ENCODE data around the gene SUSD1. TPM values are rescaled to one million over a fixed set of nuclear protein-coding genes. Genes with fewer than 3 reads are reported as not detected.
A peak's percentile ranks its signal among the peaks of the same experiment; 100 is the strongest.

SUSD1 gene
- polyA plus RNA-seq, 1 experiment: 17.5 TPM

DNA sequence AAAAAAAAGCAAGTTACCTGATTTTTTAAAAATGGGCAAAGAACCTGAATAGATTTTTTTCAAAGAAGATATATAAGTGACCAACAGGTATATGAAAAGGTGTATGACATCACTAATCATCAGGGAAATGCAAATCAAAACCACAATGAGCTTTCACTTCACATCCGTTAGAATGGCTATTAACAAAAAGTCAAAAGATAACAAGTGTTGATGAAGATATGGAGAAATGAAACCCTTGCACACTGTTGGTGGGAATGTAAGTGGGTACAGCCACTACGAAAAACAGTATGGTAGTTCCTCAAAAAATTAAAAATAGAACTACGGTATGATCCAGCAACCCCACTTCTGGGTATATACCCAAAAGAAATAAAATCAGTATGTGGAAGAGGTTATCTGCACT is 143.7 kb downstream of the SUSD1 start:
- TF ChIP-seq, protein P1, sequence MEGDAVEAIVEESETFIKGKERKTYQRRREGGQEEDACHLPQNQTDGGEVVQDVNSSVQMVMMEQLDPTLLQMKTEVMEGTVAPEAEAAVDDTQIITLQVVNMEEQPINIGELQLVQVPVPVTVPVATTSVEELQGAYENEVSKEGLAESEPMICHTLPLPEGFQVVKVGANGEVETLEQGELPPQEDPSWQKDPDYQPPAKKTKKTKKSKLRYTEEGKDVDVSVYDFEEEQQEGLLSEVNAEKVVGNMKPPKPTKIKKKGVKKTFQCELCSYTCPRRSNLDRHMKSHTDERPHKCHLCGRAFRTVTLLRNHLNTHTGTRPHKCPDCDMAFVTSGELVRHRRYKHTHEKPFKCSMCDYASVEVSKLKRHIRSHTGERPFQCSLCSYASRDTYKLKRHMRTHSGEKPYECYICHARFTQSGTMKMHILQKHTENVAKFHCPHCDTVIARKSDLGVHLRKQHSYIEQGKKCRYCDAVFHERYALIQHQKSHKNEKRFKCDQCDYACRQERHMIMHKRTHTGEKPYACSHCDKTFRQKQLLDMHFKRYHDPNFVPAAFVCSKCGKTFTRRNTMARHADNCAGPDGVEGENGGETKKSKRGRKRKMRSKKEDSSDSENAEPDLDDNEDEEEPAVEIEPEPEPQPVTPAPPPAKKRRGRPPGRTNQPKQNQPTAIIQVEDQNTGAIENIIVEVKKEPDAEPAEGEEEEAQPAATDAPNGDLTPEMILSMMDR (IDR thresholded peaks at IDR 0.05; ENCODE audit: insufficient read depth, low read depth, low read length): no peak
- CTCF ChIA-PET: interaction anchor here (0.7 kb wide), 1 partner anchor 42 kb away, joined by 3 read pairs; no protein-coding TSS in a partner anchor
- Histone ChIP-seq H3K4me3 (ENCODE audit: low read depth, low read length) (no peak overlapping the region), H3K36me3 (ENCODE audit: control insufficient read depth, insufficient read depth, low read length) (no peaks in the 10 kb centered on the region), H3K27me3 (ENCODE audit: control insufficient read depth, insufficient read depth, low read length) (no peaks in the 10 kb centered on the region)
- no peak for DNase-seq (ENCODE audit: low read depth)
- POLR2A ChIA-PET: no interaction called here

DNA sequence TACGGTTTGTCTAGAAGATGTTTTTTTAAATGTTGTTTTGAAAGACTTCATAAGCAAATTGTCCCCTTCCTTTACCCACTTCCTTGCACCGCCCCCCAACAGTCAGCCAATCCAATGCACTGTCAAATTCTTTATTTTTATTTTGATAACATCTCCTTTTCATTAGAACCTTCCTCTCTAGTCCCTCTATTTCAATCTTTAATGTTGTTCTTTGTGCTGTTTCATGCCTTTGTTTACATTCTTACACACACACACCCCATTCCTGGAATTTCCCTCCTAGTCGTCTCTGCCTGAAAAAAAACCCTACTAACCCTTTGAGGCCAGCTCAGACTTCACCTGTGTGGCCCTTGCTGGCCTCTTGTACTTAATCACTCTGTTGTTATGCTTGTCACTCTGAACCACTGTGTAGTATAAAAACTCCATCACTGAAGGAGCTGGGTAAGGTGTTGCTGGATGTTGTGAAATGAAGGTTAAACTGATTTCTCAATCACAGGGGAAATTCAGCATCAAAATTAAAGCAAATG is 145.1 kb downstream of the SUSD1 start:
- ChIA-PET CTCF (interaction anchor here (0.6 kb wide), 1 partner anchor 464 kb away, joined by 3 read pairs; no protein-coding TSS in a partner anchor), POLR2A (interaction anchor here (0.6 kb wide), 1 partner anchor 1191 kb away, joined by 10 read pairs; the partner anchor contains the start of genes FKBP15 and SLC31A1)
- Histone ChIP-seq H3K36me3 (ENCODE audit: control insufficient read depth, insufficient read depth, low read length) (no peaks in the 10 kb centered on the region), H3K27me3 (ENCODE audit: control insufficient read depth, insufficient read depth, low read length) (no peaks in the 10 kb centered on the region), H3K4me3 (ENCODE audit: low read depth, low read length) (no peak overlapping the region)
- peak; percentile 51 for DNase-seq (ENCODE audit: low read depth)
- TF ChIP-seq, protein P1 (IDR thresholded peaks at IDR 0.05; ENCODE audit: insufficient read depth, low read depth, low read length): no peak

DNA sequence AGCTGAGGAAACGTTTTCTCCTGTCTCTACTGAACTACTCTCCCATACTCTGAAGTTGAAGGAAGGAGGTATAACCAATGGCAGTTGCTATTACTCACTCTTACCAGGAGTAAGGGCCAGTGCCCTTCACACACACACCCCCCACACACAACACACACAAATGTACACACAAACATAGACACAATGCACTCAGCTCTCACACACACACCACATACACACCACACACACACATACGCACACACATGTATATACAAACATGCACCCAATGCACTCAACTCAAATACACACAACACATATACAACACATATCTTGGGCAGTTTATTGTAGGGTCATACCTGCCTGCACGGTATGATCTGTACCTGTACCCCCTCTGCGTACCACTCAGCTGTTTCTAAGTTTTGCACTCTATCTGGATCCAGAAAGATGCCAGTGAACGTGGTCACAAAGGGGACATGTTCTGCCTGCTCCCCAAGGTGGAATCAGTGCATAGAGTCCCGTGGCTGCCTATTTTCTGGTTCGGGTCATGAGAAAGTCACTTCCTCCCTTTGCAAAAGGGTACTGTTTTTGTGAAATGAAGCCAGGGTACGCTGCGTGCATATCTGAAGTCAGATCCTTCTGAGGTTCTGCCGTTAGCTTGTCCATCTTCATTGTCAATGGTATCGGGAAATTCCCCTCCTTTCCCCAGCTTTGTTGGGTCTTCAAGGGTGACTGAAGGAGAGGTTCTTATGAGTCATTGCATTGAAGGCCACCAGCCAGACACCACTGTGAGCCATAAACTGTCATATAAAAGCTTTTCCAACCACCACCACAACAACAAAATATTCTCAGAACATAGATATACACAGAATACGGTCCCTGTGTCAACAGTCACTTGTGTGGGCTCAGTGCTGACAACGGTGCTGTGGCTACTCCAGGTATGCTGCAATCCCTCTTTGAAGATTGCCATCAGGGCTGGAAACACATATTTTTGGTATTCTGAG is 146.6 kb downstream of the SUSD1 start:
- ChIA-PET CTCF (interaction anchor here (0.6 to 1.2 kb wide), 2 partner anchors 46 to 607 kb away, joined by 3 to 4 read pairs; no protein-coding TSS in a partner anchor), POLR2A (no interaction called here)
- Histone ChIP-seq H3K27me3 (ENCODE audit: control insufficient read depth, insufficient read depth, low read length) (no peaks in the 10 kb centered on the region), H3K4me3 (ENCODE audit: low read depth, low read length) (no peak overlapping the region), H3K36me3 (ENCODE audit: control insufficient read depth, insufficient read depth, low read length) (no peaks in the 10 kb centered on the region)
- TF ChIP-seq, protein P1 (IDR thresholded peaks at IDR 0.05; ENCODE audit: insufficient read depth, low read depth, low read length): no peak
- no peak for DNase-seq (ENCODE audit: low read depth)

- no peak for DNase-seq (ENCODE audit: low read depth)
- H3K36me3 ChIP-seq (ENCODE audit: control insufficient read depth, insufficient read depth, low read length): no peaks in the 10 kb centered on the region
- no peaks in the 10 kb centered on the region for H3K27me3 ChIP-seq (ENCODE audit: control insufficient read depth, insufficient read depth, low read length)
- POLR2A ChIA-PET: no interaction called here
- CTCF ChIA-PET: no interaction called here
- TF ChIP-seq, protein P1 (IDR thresholded peaks at IDR 0.05; ENCODE audit: insufficient read depth, low read depth, low read length): no peak
- no peak overlapping the region for H3K4me3 ChIP-seq (ENCODE audit: low read depth, low read length)
These were observed 149.2 kb downstream of the SUSD1 start for GRCh38 chr9:112025850-112026249.

DNA sequence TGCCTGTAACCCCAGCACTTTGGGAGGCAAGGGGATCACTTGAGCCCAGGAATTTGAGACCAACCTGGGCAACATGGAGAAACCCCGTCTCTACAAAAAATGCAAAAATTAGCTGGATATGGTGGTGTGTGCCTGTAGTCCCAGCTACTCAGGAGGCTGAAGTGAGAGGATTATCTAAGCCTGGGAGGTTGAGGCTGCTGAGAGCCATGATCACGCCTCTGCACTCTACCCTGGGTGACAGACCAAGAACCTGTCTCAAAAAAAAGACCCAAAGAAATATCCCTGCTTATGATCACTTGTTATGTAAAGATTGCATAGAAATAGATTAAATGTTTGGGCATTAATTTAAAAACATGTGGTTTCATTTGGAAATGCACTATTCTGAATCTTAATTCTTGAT is 153.4 kb downstream of the SUSD1 start:
- DNase-seq (ENCODE audit: low read depth): no peak
- Histone ChIP-seq H3K27me3 (ENCODE audit: control insufficient read depth, insufficient read depth, low read length) (no peaks in the 10 kb centered on the region), H3K4me3 (ENCODE audit: low read depth, low read length) (no peak overlapping the region), H3K36me3 (ENCODE audit: control insufficient read depth, insufficient read depth, low read length) (no peaks in the 10 kb centered on the region)
- CTCF ChIA-PET: interaction anchor here (1.0 to 2.4 kb wide), 5 partner anchors 10 to 75 kb away, joined by 3 to 10 read pairs (median 4); no protein-coding TSS in a partner anchor
- TF ChIP-seq, protein P1 (IDR thresholded peaks at IDR 0.05; ENCODE audit: insufficient read depth, low read depth, low read length): no peak
- POLR2A ChIA-PET: no interaction called here

Measured in BJ (cell line).